ENCODE results near the gene ECT2L.

DNA sequence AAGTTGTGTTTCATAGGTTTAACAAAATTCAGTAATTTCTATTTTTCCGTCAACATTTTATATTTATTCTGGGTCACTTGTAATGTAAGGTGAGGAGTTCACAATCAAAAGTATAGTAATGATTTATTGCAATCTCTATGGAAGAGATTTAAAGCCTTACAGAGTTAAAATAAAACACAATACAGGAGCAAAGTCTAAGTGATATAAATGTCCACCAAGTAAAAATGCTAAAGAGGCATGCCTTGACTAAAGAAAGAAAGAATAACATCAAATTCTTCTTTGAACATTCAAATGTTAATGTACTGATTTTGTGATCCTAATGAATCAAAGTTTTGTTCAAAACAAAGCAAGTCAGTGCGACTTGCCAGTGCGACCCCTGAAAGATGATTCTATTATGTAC lies 130.7 kb downstream of the ECT2L start:
- TF ChIP-seq POLR2AphosphoS5 (IDR thresholded peaks at IDR 0.05; ENCODE audit: low read depth, low read length) (no peak), POLR2A (IDR thresholded peaks at IDR 0.05; ENCODE audit: low read depth, low read length) (no peak)

Measured in GM12891 (cell line).